OCI-LY7 (cell line): ENCODE measurements around the gene GPX8. TPM values are rescaled to one million over a fixed set of nuclear protein-coding genes. Genes with fewer than 3 reads are reported as not detected.

ENCODE experiments used
- BruUV-seq: library from RNA; stranded (reverse); fragments of 400-500 nt; replicated peaks from 2 replicates; lab custom pipeline; 2021; lab: Mats Ljungman, UMichigan
- CTCF ChIA-PET: fragments of 300-600 bp; sonication (Branson Sonifier 250); formaldehyde crosslinking; loops from one replicate; lab custom pipeline; 2022; ENCODE audit warnings: antibody characterized with exemption; ENCODE audit not compliant: unreplicated experiment; lab: Charles Lee
- POLR2A ChIA-PET: fragments of 300-600 bp; sonication (Branson Sonifier 250); formaldehyde crosslinking; loops from one replicate; lab custom pipeline; 2022; ENCODE audit warnings: antibody characterized with exemption; lab: Charles Lee
- DNase-seq: peaks from one replicate; pipeline ENCODE4 v3.0.0-alpha.2; 2015; ENCODE audit warnings: low spot score
- H2AFZ ChIP-seq: fragments of 200-600 bp; sonication (generic), shearing (Covaris generic); 2 replicates; pipeline ENCODE4 v1.6.1; 2014; ENCODE audit warnings: mild to moderate bottlenecking, antibody characterized with exemption, low read length, moderate library complexity
- H3K27ac ChIP-seq: fragments of 200-600 bp; sonication (generic); 2 replicates; pipeline ENCODE4 v1.5.1; 2014; ENCODE audit warnings: mixed run types, low read depth, mild to moderate bottlenecking, moderate library complexity, low read length, inconsistent platforms; ENCODE audit not compliant: poor library complexity, severe bottlenecking
- H3K36me3 ChIP-seq: fragments of 200-600 bp; sonication (generic); 2 replicates; pipeline ENCODE4 v1.6.1; 2014; ENCODE audit warnings: mild to moderate bottlenecking, antibody characterized with exemption, low read length, moderate library complexity, mixed read lengths; ENCODE audit not compliant: insufficient read depth
- H3K4me1 ChIP-seq: fragments of 200-600 bp; sonication (generic); 2 replicates; pipeline ENCODE4 v1.5.1; 2014; ENCODE audit warnings: mild to moderate bottlenecking, low read length; ENCODE audit not compliant: insufficient read depth, poor library complexity, severe bottlenecking
- H3K4me2 ChIP-seq: fragments of 200-600 bp; sonication (generic); 2 replicates; pipeline ENCODE4 v1.6.1; 2014; ENCODE audit warnings: mild to moderate bottlenecking, low read length
- H3K4me3 ChIP-seq: fragments of 200-600 bp; sonication (generic); 2 replicates; pipeline ENCODE4 v1.5.1; 2014; ENCODE audit warnings: mild to moderate bottlenecking, low read depth, low read length; ENCODE audit not compliant: poor library complexity, severe bottlenecking
- H3K79me2 ChIP-seq: fragments of 200-600 bp; sonication (generic); 2 replicates; pipeline ENCODE4 v1.6.1; 2016; ENCODE audit warnings: low read depth, mild to moderate bottlenecking, low read length, moderate library complexity, mixed read lengths; ENCODE audit not compliant: insufficient read depth
- H3K9me2 ChIP-seq: fragments of 200-600 bp; sonication (generic); 2 replicates; pipeline ENCODE4 v1.6.1; 2016; ENCODE audit warnings: mild to moderate bottlenecking, low read length, mixed read lengths; ENCODE audit not compliant: insufficient read depth
- H3K9me3 ChIP-seq: fragments of 200-600 bp; sonication (generic); 2 replicates; pipeline ENCODE4 v1.6.1; 2014; ENCODE audit warnings: mild to moderate bottlenecking, mixed run types, low read length, mixed read lengths
- H4K20me1 ChIP-seq: fragments of 200-600 bp; sonication (generic); 2 replicates; pipeline ENCODE4 v1.6.1; 2014; ENCODE audit warnings: mild to moderate bottlenecking, antibody characterized with exemption, low read length, moderate library complexity, mixed read lengths; ENCODE audit not compliant: insufficient read depth
- EZH2phosphoT487 ChIP-seq: fragments of 200-600 bp; sonication (generic); IDR thresholded peaks from 2 replicates; pipeline ENCODE4 v1.6.1; 2018; ENCODE audit warnings: low read depth, borderline replicate concordance, mild to moderate bottlenecking, mixed run types, antibody characterized with exemption, low read length, moderate library complexity, mixed read lengths
- intact Hi-C: fragments of 100-400 bp; cut with micrococcal nuclease; formaldehyde crosslinking; loops from one replicate; pipeline ENCODE4 v1.10.0; 2022; ENCODE audit not compliant: unreplicated experiment
- total RNA-seq, 2 experiments: library from RNA; depleted of rRNA in 1 of 2; stranded (reverse); fragments of >200 nt in 1 of 2; shearing (Covaris generic) in 1 of 2; gene quantifications; 2 replicates each; pipeline ENCODE4 v1.2.3, GENCODE V29; 2014 to 2022
- TF ChIP-seq, protein P1 (sequence below): fragments of 200-600 bp; sonication (generic); conservative IDR thresholded peaks from 2 replicates; pipeline ENCODE4 v1.5.1; 2014; ENCODE audit warnings: mild to moderate bottlenecking, antibody characterized with exemption, low read length, moderate library complexity, mixed read lengths

GPX8 gene
- total RNA-seq, 2 experiments from 2014 or later, result not detected

DNA sequence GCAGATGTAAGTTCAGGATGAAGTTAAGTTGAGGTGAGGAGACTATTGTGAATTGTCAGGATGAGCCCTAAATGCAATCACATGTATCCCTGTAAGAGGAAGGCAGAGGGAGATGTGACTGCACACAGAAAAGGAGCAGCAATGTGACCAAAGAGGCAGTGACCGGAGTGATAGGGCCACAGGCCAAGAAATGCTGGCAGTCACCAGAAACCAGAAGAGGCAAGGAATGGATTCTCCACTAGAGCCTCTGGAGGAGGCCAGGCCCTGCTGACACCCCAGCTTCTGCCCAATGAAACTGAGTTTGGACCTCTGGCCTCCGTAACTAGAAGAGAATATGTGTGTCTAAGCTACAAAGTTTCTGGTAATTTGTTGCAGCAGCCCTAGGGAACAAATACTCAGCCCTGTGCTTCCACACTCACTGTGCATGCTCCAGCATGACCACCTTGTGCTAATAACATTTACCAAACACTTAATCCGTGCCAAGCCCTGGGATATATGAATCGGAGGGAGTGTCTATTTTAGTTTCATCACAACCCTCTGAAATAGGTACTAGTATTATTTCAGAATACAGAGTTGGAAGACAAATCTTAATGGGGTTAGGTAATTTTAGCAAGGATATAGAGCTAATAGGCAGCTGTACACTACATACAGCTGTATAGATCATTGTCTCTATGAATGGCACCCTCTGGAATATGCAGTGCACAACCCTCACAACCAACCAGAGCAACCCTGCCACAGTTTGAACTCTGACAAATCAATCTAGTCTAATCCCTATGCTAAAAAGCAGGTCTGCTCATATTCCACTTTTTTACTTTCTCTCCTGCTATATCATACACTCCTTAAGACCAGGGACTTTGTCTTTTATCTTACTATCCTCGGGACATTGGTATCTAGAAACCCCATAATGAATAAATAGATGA lies 7.8 kb upstream of the GPX8 start:
- Histone ChIP-seq H3K79me2 (no peaks in the 10 kb centered on the region), H3K9me2 (no peaks in the 10 kb centered on the region), H3K4me3 (no peak overlapping the region), H3K36me3 (no peaks in the 10 kb centered on the region), H3K4me2 (no peak overlapping the region), H2AFZ (no peak overlapping the region), H3K27ac (no peak overlapping the region), H3K9me3 (no peaks in the 10 kb centered on the region), H4K20me1 (no peaks in the 10 kb centered on the region), H3K4me1 (no peaks in the 10 kb centered on the region)
- ChIA-PET CTCF (no interaction called here), POLR2A (no interaction called here)
- intact Hi-C loops, result no loop called here
- BruUV-seq, result no TSS peak
- TF ChIP-seq EZH2phosphoT487, result no peak
- TF ChIP-seq, protein P1, sequence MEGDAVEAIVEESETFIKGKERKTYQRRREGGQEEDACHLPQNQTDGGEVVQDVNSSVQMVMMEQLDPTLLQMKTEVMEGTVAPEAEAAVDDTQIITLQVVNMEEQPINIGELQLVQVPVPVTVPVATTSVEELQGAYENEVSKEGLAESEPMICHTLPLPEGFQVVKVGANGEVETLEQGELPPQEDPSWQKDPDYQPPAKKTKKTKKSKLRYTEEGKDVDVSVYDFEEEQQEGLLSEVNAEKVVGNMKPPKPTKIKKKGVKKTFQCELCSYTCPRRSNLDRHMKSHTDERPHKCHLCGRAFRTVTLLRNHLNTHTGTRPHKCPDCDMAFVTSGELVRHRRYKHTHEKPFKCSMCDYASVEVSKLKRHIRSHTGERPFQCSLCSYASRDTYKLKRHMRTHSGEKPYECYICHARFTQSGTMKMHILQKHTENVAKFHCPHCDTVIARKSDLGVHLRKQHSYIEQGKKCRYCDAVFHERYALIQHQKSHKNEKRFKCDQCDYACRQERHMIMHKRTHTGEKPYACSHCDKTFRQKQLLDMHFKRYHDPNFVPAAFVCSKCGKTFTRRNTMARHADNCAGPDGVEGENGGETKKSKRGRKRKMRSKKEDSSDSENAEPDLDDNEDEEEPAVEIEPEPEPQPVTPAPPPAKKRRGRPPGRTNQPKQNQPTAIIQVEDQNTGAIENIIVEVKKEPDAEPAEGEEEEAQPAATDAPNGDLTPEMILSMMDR, result no peak
- DNase-seq, result no peak

DNA sequence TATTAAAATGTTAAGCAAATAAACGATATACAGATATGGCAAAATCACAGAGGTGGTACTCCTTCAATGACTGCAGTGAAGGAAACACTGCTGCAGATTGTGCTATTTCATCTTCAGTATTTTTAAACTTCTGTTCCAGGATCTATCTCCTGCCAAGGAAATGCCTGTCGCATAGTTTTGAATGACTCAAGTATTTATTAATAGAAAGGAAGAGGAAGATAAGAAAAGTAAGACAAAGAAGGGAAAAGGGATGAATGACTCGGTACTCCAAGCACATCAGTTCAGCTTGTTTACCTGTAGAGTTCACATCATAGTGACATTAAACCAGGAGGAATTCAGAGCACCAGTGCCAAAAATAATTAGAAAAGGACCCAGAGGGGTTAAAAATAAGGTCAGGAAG lies 5.1 kb upstream of the GPX8 start:
- Histone ChIP-seq H3K4me1 (no peaks in the 10 kb centered on the region), H3K4me2 (no peak overlapping the region), H3K9me3 (no peaks in the 10 kb centered on the region), H3K27ac (no peak overlapping the region), H3K79me2 (no peaks in the 10 kb centered on the region), H2AFZ (no peak overlapping the region), H3K9me2 (no peaks in the 10 kb centered on the region), H3K4me3 (no peak overlapping the region), H4K20me1 (no peaks in the 10 kb centered on the region), H3K36me3 (no peaks in the 10 kb centered on the region)
- CTCF ChIA-PET, result no interaction called here
- intact Hi-C loops, result no loop called here
- POLR2A ChIA-PET, result no interaction called here
- TF ChIP-seq EZH2phosphoT487, result no peak
- TF ChIP-seq, protein P1, result no peak
- no TSS peak for BruUV-seq
- no peak for DNase-seq
